ENCODE data around the gene TBC1D2B. TPM values are rescaled to one million over a fixed set of nuclear protein-coding genes. Genes with fewer than 3 reads are reported as not detected.

TBC1D2B gene
- total RNA-seq, 1 experiment from 2014 or later = 18.3 TPM

DNA sequence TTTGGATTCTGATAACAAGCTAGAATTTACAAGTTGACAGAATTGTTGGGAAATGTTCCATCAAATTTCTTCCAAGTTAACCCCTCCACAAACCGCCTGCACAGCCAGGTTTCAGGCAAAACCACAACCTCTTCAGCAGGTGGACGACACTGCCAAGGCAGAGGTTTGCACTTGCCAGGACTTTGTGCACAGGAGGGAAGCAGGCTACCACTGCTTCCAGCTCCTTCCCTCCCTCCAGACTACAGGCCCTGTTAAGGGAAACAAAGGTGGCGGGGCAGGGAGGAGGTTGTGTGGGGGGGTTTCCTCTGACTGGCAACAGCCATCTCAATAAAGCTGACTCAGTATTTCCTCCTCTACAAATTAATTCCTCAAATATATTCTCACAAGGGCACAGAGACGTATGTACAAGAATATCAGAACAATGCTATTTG is 42.2 kb downstream of the TBC1D2B start (continued):
- TF ChIP-seq, protein P1, sequence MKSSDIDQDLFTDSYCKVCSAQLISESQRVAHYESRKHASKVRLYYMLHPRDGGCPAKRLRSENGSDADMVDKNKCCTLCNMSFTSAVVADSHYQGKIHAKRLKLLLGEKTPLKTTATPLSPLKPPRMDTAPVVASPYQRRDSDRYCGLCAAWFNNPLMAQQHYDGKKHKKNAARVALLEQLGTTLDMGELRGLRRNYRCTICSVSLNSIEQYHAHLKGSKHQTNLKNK (CRISPR knock-in tag; IDR thresholded peaks at IDR 0.05) = no peak
- TF ChIP-seq ESRRA (CRISPR knock-in tag; IDR thresholded peaks at IDR 0.05; ENCODE audit: borderline replicate concordance) = no peak

DNA sequence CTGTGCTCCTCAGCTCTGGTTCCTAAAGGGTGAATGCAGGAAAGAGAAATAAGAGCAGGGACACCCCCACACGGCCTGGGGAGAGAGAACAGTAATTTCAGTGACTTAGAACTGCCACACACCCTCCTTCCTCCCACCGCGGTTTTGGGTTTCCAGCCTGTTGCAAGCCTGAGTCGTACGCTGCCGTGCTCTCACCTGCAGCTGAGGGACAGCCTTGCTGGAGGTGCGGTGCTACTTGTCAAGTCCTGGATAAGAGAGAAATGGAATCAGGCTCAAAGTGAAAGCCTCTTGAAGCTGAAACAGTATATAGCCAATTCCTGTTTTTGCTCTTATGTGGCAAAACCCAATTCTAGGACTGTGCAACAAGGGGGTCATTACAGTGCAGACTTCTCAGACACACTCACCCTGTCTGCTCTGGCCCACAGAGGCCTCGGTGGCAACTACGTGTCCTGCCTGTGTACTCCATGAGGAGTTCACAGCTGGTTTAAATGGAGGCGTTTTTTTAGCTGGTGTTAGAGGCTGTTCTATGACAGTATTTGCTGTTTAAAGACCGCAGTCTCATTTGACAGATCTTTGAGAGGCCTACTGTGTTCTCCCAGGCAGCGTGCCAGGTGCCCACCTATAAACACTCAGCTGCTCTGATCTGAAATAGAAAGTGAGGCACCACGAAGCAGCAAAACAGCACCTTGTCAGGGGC is 42.9 kb downstream of the TBC1D2B start:
- H3K4me3 Mint-ChIP-seq = no peak overlapping the region
- DNase-seq (ENCODE audit: low spot score) = no peak
- peaks cover 6% of the 10 kb centered on the region for H3K4me1 Mint-ChIP-seq
- no peak for ATAC-seq
- peak overlapping the region; percentile 31; the same call in 1 of the 2 replicates for H3K27ac Mint-ChIP-seq
- TF ChIP-seq CREM (CRISPR knock-in tag; IDR thresholded peaks at IDR 0.05) (no peak), CREB1 (CRISPR knock-in tag; IDR thresholded peaks at IDR 0.05) (no peak), NR1H2 (CRISPR knock-in tag; IDR thresholded peaks at IDR 0.05) (no peak), MYBL2 (CRISPR knock-in tag; IDR thresholded peaks at IDR 0.05) (no peak), RELA (CRISPR knock-in tag; IDR thresholded peaks at IDR 0.05; ENCODE audit: borderline replicate concordance) (no peak), SOX15 (CRISPR knock-in tag; IDR thresholded peaks at IDR 0.05) (no peak), ZBTB21 (CRISPR knock-in tag; IDR thresholded peaks at IDR 0.05; ENCODE audit: borderline replicate concordance) (no peak), FOXK1 (CRISPR knock-in tag; IDR thresholded peaks at IDR 0.05) (no peak), MXD4 (CRISPR knock-in tag; IDR thresholded peaks at IDR 0.05; ENCODE audit: borderline replicate concordance) (no peak), TP53 (CRISPR knock-in tag; IDR thresholded peaks at IDR 0.05) (no peak), ELF4 (CRISPR knock-in tag; IDR thresholded peaks at IDR 0.05; ENCODE audit: low read depth) (no peak), ZNF232 (CRISPR knock-in tag; IDR thresholded peaks at IDR 0.05) (no peak), ETV6 (CRISPR knock-in tag; IDR thresholded peaks at IDR 0.05) (no peak), SP1 (CRISPR knock-in tag; conservative IDR thresholded peaks at IDR 0.05) (no peak)
- TF ChIP-seq, protein P2, sequence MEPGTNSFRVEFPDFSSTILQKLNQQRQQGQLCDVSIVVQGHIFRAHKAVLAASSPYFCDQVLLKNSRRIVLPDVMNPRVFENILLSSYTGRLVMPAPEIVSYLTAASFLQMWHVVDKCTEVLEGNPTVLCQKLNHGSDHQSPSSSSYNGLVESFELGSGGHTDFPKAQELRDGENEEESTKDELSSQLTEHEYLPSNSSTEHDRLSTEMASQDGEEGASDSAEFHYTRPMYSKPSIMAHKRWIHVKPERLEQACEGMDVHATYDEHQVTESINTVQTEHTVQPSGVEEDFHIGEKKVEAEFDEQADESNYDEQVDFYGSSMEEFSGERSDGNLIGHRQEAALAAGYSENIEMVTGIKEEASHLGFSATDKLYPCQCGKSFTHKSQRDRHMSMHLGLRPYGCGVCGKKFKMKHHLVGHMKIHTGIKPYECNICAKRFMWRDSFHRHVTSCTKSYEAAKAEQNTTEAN (CRISPR knock-in tag; IDR thresholded peaks at IDR 0.05) = no peak
- TF ChIP-seq, protein P3, sequence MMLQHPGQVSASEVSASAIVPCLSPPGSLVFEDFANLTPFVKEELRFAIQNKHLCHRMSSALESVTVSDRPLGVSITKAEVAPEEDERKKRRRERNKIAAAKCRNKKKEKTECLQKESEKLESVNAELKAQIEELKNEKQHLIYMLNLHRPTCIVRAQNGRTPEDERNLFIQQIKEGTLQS (CRISPR knock-in tag; conservative IDR thresholded peaks at IDR 0.05) = no peak
- TF ChIP-seq, protein P4, sequence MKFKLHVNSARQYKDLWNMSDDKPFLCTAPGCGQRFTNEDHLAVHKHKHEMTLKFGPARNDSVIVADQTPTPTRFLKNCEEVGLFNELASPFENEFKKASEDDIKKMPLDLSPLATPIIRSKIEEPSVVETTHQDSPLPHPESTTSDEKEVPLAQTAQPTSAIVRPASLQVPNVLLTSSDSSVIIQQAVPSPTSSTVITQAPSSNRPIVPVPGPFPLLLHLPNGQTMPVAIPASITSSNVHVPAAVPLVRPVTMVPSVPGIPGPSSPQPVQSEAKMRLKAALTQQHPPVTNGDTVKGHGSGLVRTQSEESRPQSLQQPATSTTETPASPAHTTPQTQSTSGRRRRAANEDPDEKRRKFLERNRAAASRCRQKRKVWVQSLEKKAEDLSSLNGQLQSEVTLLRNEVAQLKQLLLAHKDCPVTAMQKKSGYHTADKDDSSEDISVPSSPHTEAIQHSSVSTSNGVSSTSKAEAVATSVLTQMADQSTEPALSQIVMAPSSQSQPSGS (CRISPR knock-in tag; IDR thresholded peaks at IDR 0.05; ENCODE audit: borderline replicate concordance, low read depth) = no peak
- TF ChIP-seq, protein P5, sequence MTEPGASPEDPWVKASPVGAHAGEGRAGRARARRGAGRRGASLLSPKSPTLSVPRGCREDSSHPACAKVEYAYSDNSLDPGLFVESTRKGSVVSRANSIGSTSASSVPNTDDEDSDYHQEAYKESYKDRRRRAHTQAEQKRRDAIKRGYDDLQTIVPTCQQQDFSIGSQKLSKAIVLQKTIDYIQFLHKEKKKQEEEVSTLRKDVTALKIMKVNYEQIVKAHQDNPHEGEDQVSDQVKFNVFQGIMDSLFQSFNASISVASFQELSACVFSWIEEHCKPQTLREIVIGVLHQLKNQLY (CRISPR knock-in tag; IDR thresholded peaks at IDR 0.05) = no peak
- TF ChIP-seq, protein P6, sequence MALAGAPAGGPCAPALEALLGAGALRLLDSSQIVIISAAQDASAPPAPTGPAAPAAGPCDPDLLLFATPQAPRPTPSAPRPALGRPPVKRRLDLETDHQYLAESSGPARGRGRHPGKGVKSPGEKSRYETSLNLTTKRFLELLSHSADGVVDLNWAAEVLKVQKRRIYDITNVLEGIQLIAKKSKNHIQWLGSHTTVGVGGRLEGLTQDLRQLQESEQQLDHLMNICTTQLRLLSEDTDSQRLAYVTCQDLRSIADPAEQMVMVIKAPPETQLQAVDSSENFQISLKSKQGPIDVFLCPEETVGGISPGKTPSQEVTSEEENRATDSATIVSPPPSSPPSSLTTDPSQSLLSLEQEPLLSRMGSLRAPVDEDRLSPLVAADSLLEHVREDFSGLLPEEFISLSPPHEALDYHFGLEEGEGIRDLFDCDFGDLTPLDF (CRISPR knock-in tag; IDR thresholded peaks at IDR 0.05) = no peak
- H3K9me3 Mint-ChIP-seq = no peaks in the 10 kb centered on the region
- CTCF ChIA-PET = interaction anchor here (1.5 to 2.4 kb wide), 4 partner anchors 10 to 76 kb away, joined by 4 to 9 read pairs (median 5); no protein-coding TSS in a partner anchor
- H3K36me3 Mint-ChIP-seq = no peaks in the 10 kb centered on the region
- H3K27me3 Mint-ChIP-seq (ENCODE audit: low read depth) = no peaks in the 10 kb centered on the region
- POLR2A ChIA-PET = no interaction called here

All from WTC11 (cell line).